HepG2 (cell line): ENCODE measurements around the gene SPAG4. TPM values are rescaled to one million over a fixed set of nuclear protein-coding genes. Genes with fewer than 3 reads are reported as not detected.

ENCODE experiments used
- AGO2 ChIP-seq: fragments of 200-400 bp; formaldehyde crosslinking; optimal IDR thresholded peaks from 2 replicates; pipeline ENCODE3; 2017; ENCODE audit warnings: mild to moderate bottlenecking, low read depth, low read length, moderate library complexity
- BATF2 ChIP-seq: sonication (generic); formaldehyde crosslinking; IDR thresholded peaks from 2 replicates; pipeline ENCODE4 v1.8.0; 2022; ENCODE audit warnings: mild to moderate bottlenecking, missing genetic modification reagents, moderate library complexity
- ETV6 ChIP-seq: sonication (generic); formaldehyde crosslinking; conservative IDR thresholded peaks from 2 replicates; pipeline ENCODE4 v1.4.0; 2020; ENCODE audit warnings: missing genetic modification reagents
- FOXP1 ChIP-seq, 2 experiments: fragments of 450-650 bp in 1 of 2; IDR thresholded peaks; 2 replicates each; pipeline ENCODE4 v1.6.1; 2017 to 2018; ENCODE audit warnings: antibody characterized with exemption in 1 of 2
- GATAD1 ChIP-seq: IDR thresholded peaks from 2 replicates; pipeline ENCODE4 v1.6.1; 2016; ENCODE audit warnings: missing genetic modification reagents, missing compliant biosample characterization
- HOXA3 ChIP-seq: sonication (generic); formaldehyde crosslinking; IDR thresholded peaks from 2 replicates; pipeline ENCODE4 v1.5.0; 2020; ENCODE audit warnings: missing genetic modification reagents
- KDM4B ChIP-seq: sonication (generic); formaldehyde crosslinking; IDR thresholded peaks from 2 replicates; pipeline ENCODE4 v1.4.0; 2020; ENCODE audit warnings: missing genetic modification reagents
- MAFF ChIP-seq: IDR thresholded peaks from 2 replicates; pipeline ENCODE4 v1.6.1; 2011; ENCODE audit warnings: low read depth, low read length, improper control_type of control experiment
- MLLT10 ChIP-seq: sonication (generic); formaldehyde crosslinking; IDR thresholded peaks from 2 replicates; pipeline ENCODE4 v1.4.0; 2020; ENCODE audit warnings: missing genetic modification reagents
- MYC ChIP-seq: sonication (generic); formaldehyde crosslinking; IDR thresholded peaks from 2 replicates; pipeline ENCODE4 v1.9.0; 2021; ENCODE audit warnings: missing genetic modification reagents, borderline replicate concordance
- RBM39 ChIP-seq: fragments of 200-400 bp; formaldehyde crosslinking; IDR thresholded peaks from one replicate; pipeline ENCODE4 v1.6.1; 2018; ENCODE audit warnings: antibody characterized with exemption, mild to moderate bottlenecking, low read depth, low read length; ENCODE audit not compliant: poor library complexity, severe bottlenecking
- RELA ChIP-seq: sonication (generic); formaldehyde crosslinking; IDR thresholded peaks from 2 replicates; pipeline ENCODE4 v1.4.0; 2020; ENCODE audit warnings: missing genetic modification reagents
- REST ChIP-seq, 2 experiments: IDR thresholded peaks; 2 replicates each; pipeline ENCODE4 v1.6.1; 2011 to 2012; ENCODE audit warnings: low read length in 2 of 2, borderline replicate concordance in 1 of 2, low read depth in 1 of 2, mild to moderate bottlenecking in 1 of 2, moderate library complexity in 1 of 2
- RFX5 ChIP-seq: IDR thresholded peaks from 2 replicates; pipeline ENCODE4 v1.6.1; 2011; ENCODE audit warnings: low read depth, low read length, improper control_type of control experiment
- RNF2 ChIP-seq: fragments of 450-650 bp; conservative IDR thresholded peaks from 2 replicates; pipeline ENCODE4 v1.6.1; 2016; ENCODE audit warnings: low read depth
- SAFB2 ChIP-seq: sonication (generic); formaldehyde crosslinking; IDR thresholded peaks from 2 replicates; pipeline ENCODE4 v1.5.1; 2020; ENCODE audit warnings: missing genetic modification reagents, low read depth, mild to moderate bottlenecking, borderline replicate concordance
- SMARCE1 ChIP-seq: fragments of 450-650 bp; IDR thresholded peaks from 2 replicates; pipeline ENCODE4 v1.6.1; 2017; ENCODE audit warnings: borderline replicate concordance
- SOX6 ChIP-seq, 2 experiments: fragments of 450-650 bp in 1 of 2; sonication (generic) in 1 of 2; formaldehyde crosslinking in 1 of 2; IDR thresholded peaks; 2 replicates each; pipeline versions ENCODE4 v1.4.0 to v1.6.1; 2017 to 2020; ENCODE audit warnings: antibody characterized with exemption in 1 of 2, mild to moderate bottlenecking in 1 of 2, missing genetic modification reagents in 1 of 2
- SP5 ChIP-seq: IDR thresholded peaks from 2 replicates; pipeline ENCODE4 v1.6.1; 2016; ENCODE audit warnings: low read depth, borderline replicate concordance
- TEAD2 ChIP-seq: sonication (generic); formaldehyde crosslinking; IDR thresholded peaks from 2 replicates; pipeline ENCODE4 v1.9.0; 2021; ENCODE audit warnings: missing genetic modification reagents
- TMF1 ChIP-seq: sonication (generic); formaldehyde crosslinking; IDR thresholded peaks from 2 replicates; pipeline ENCODE4 v1.8.1; 2022; ENCODE audit warnings: low read depth, missing genetic modification reagents
- ZNF207 ChIP-seq: fragments of 450-650 bp; IDR thresholded peaks from 2 replicates; pipeline ENCODE4 v1.6.1; 2016; ENCODE audit warnings: antibody characterized with exemption, borderline replicate concordance
- ZNF317 ChIP-seq: sonication (generic); formaldehyde crosslinking; IDR thresholded peaks from 2 replicates; pipeline ENCODE4 v1.5.0; 2020; ENCODE audit warnings: mild to moderate bottlenecking, missing genetic modification reagents
- ZNF367 ChIP-seq: sonication (generic); formaldehyde crosslinking; IDR thresholded peaks from 2 replicates; pipeline ENCODE4 v1.4.0; 2020; ENCODE audit warnings: missing genetic modification reagents, borderline replicate concordance
- ZNF501 ChIP-seq: sonication (generic); formaldehyde crosslinking; IDR thresholded peaks from 2 replicates; pipeline ENCODE4 v1.5.1; 2020; ENCODE audit warnings: mild to moderate bottlenecking, moderate library complexity, missing genetic modification reagents
- ZNF605 ChIP-seq: sonication (generic); formaldehyde crosslinking; IDR thresholded peaks from 2 replicates; pipeline ENCODE4 v1.8.0; 2022; ENCODE audit warnings: mild to moderate bottlenecking, missing genetic modification reagents
- ZNF780A ChIP-seq: sonication (generic); formaldehyde crosslinking; IDR thresholded peaks from 2 replicates; pipeline ENCODE4 v1.8.0; 2022; ENCODE audit warnings: mild to moderate bottlenecking, missing genetic modification reagents, moderate library complexity
- ZSCAN9 ChIP-seq: IDR thresholded peaks from 2 replicates; pipeline ENCODE4 v1.6.1; 2016; ENCODE audit warnings: borderline replicate concordance
- polyA plus RNA-seq, 8 experiments: library from polyadenylated mRNA; depleted of rRNA in 3 of 8; stranded (reverse) in 7 of 8; unstranded in 1 of 8; fragments of >200 nt; fragmentation: Illumina TruSeq in 4 of 8; extraction: Trizol in 4 of 8; gene quantifications; 2 replicates each; pipeline versions ENCODE4 v1.2.1 to v1.2.3, GENCODE V29; 2011 to 2016; ENCODE audit warnings: low read depth in 4 of 8, missing spikeins in 1 of 8, mixed read lengths in 1 of 8; ENCODE audit not compliant: insufficient read depth in 1 of 8
- total RNA-seq, 5 experiments: library from RNA; depleted of rRNA; stranded (reverse); fragments of >200 nt; fragmentation: Illumina TruSeq; extraction: Trizol; gene quantifications; 2 replicates each; pipeline ENCODE4 v1.2.3, GENCODE V29; 2016; ENCODE audit warnings: low read depth in 1 of 5

Gene SPAG4
- total and polyA plus RNA-seq, 2 of the 13 experiments (the other 11 are each of a cell fraction or from before 2014, with no cell fraction given), result 5.8 to 137 TPM

- TF ChIP-seq SOX6 (IDR thresholded peaks at IDR 0.05) (no peak), SOX6 (CRISPR knock-in tag; IDR thresholded peaks at IDR 0.05) (peak; percentile 43; the same call in 1 of the 2 replicates), MAFF (no peak), TEAD2 (peak; percentile 95), SAFB2 (peak; percentile 96), MLLT10 (peak; percentile 91), SP5 (CRISPR knock-in tag) (peak; percentile 78; the same call in 1 of the 2 replicates), ETV6 (peak; percentile 97), AGO2 (peak; percentile 88), ZNF605 (peak; percentile 99), SMARCE1 (no peak), BATF2 (peak; percentile 99), FOXP1 (IDR thresholded peaks at IDR 0.05) (no peak), FOXP1 (CRISPR knock-in tag; IDR thresholded peaks at IDR 0.05) (no peak), RBM39 (peak; percentile 88), TMF1 (CRISPR knock-in tag) (peak; percentile 94), ZSCAN9 (CRISPR knock-in tag) (peak; percentile 98), HOXA3 (CRISPR knock-in tag) (peak; percentile 100), KDM4B (CRISPR knock-in tag) (peak; percentile 94), ZNF780A (CRISPR knock-in tag) (peak; percentile 93; the same call in 1 of the 2 replicates), ZNF317 (CRISPR knock-in tag) (0 out of 2 replicates have a peak, but pooled peaks have one; percentile 57), RNF2 (peak; percentile 100), RFX5 (peak; percentile 60; the same call in 1 of the 2 replicates), GATAD1 (CRISPR knock-in tag) (no peak), RELA (CRISPR knock-in tag) (peak; percentile 86), ZNF367 (CRISPR knock-in tag) (peak; percentile 98), REST (IDR thresholded peaks at IDR 0.05; ENCODE audit: borderline replicate concordance in 1 of 2, low read depth in 1 of 2, low read length in 2 of 2) (peak in 1 of 2 experiments; percentile 55; a peak in 1 of 4 replicates), MYC (CRISPR knock-in tag) (peak; percentile 93), ZNF501 (CRISPR knock-in tag) (peak; percentile 96), ZNF207 (no peak)
These were observed at the start of gene SPAG4 (continued) for GRCh38 chr20:35615667-35616464.
